Osteoblast (primary cell): ENCODE measurements around the gene KIF17. TPM values are rescaled to one million over a fixed set of nuclear protein-coding genes. Genes with fewer than 3 reads are reported as not detected.
A peak's percentile ranks its signal among the peaks of the same experiment; 100 is the strongest.

Source experiments
- DNase-seq: peaks from one replicate; pipeline ENCODE4 v3.0.0; 2011; ENCODE audit warnings: low spot score, mixed read lengths; ENCODE audit not compliant: insufficient read length; ENCODE audit errors: missing footprints
- H2AFZ ChIP-seq: 2 replicates; pipeline ENCODE4 v1.6.0; 2011; ENCODE audit warnings: mild to moderate bottlenecking, low read length
- H3K27ac ChIP-seq: 2 replicates; pipeline ENCODE4 v1.5.1; 2011; ENCODE audit warnings: mild to moderate bottlenecking, low read depth, low read length, moderate library complexity
- H3K27me3 ChIP-seq: 2 replicates; pipeline ENCODE4 v1.6.0; 2012; ENCODE audit warnings: mild to moderate bottlenecking, control low read depth, inconsistent platforms, low read length, moderate library complexity; ENCODE audit not compliant: insufficient read depth
- H3K36me3 ChIP-seq: 2 replicates; pipeline ENCODE4 v1.5.1; 2011; ENCODE audit warnings: mild to moderate bottlenecking, low read length, control low read depth, moderate library complexity; ENCODE audit not compliant: insufficient read depth
- H3K4me1 ChIP-seq: 2 replicates; pipeline ENCODE4 v1.5.1; 2011; ENCODE audit warnings: mild to moderate bottlenecking, low read length, control low read depth, moderate library complexity; ENCODE audit not compliant: insufficient read depth
- H3K4me2 ChIP-seq: 2 replicates; pipeline ENCODE4 v1.6.0; 2011; ENCODE audit warnings: mild to moderate bottlenecking, low read length; ENCODE audit not compliant: insufficient read depth
- H3K4me3 ChIP-seq: fragments of 200-600 bp; sonication (generic); 3 replicates; pipeline ENCODE4 v1.5.1; 2012; ENCODE audit warnings: mild to moderate bottlenecking, low read length, inconsistent platforms; ENCODE audit not compliant: insufficient read depth
- H3K79me2 ChIP-seq: 2 replicates; pipeline ENCODE4 v1.6.0; 2012; ENCODE audit warnings: mild to moderate bottlenecking, low read length, control low read depth, inconsistent platforms; ENCODE audit not compliant: insufficient read depth
- H3K9me3 ChIP-seq: 2 replicates; pipeline ENCODE4 v1.5.1; 2011; ENCODE audit warnings: low read depth, low read length, control low read depth
- H4K20me1 ChIP-seq: 2 replicates; pipeline ENCODE4 v1.6.0; 2012; ENCODE audit warnings: mild to moderate bottlenecking, low read length, control low read depth; ENCODE audit not compliant: insufficient read depth
- total RNA-seq: library from RNA; depleted of rRNA; stranded (reverse); fragments of >200 nt; gene quantifications from 2 replicates; pipeline ENCODE4 v1.2.3, GENCODE V29; 2012
- TF ChIP-seq, protein P1 (sequence below): IDR thresholded peaks from 2 replicates; pipeline ENCODE4 v1.5.1; 2011; ENCODE audit warnings: mild to moderate bottlenecking, low read depth, low read length, moderate library complexity; ENCODE audit errors: extremely low read depth

KIF17 gene
- total RNA-seq, 1 donor: 0.36 TPM

DNA sequence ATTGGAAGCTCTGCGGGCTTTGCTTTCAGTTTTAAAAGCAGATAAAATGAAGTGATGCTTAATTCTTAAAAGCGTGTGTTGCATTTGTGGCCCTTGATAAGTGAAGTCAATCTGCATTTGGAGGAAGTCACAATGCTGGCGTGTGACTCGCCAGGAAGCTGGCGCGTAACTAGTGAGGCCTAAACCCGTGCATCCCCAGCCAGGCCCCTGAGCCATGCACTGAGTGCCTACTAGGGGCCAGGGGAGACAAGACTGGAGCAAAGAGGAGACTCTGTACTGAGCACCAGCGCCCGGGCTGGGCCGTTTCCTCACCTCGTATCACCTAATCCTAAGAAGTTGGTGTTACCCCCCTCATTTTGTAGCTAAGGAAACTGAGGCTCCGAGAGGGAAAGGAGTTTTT, 52.1 kb downstream of the KIF17 start:
- H4K20me1 ChIP-seq: no peaks in the 10 kb centered on the region
- DNase-seq: no peak

DNA sequence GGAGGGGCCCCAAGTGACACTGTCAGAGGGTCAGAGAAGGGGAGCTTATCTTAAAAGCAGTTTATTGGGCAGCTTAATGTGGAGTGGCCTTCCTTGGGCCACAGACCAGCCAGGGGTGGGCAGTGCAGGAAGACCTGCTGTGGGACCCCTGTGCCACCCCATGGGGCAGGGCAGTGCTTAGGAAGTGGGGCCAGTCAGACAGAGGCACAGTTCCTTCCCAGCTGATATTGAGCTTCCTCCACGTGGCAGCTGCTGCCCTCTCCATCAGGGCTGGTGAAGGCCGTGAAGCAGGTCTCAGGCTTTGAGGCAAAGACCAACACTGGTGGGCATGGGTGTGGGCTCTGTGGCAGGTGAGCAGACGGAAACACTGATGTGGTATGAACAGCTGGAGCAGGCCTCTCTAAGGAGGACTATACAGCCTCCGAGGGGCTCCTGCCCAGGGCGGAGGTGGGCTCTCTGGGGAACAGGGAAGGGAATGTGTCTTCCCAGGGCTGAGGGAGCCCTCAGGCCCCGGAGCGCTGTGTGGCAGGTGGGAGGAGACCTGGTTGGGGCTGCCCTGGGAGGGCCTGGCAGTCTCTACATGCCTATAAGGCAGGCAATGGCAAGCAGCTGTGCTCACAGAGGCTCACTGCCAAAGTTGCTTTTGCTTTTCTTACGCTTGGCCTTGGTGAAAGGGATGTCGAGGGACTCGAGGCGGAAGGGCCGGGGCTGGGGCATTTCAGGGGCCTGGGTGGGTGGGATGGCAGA, 53.7 kb downstream of the KIF17 start:
- H3K9me3 ChIP-seq: no peaks in the 10 kb centered on the region
- DNase-seq: peak; percentile 52
- peaks cover 1% of the 10 kb centered on the region for H3K36me3 ChIP-seq
- peaks cover 14% of the 10 kb centered on the region for H3K4me1 ChIP-seq
- no peaks in the 10 kb centered on the region for H3K27me3 ChIP-seq
- H3K27ac ChIP-seq: no peak overlapping the region
- H3K4me2 ChIP-seq: no peak overlapping the region
- H3K79me2 ChIP-seq: peaks cover 22% of the 10 kb centered on the region
- peaks cover 6% of the 10 kb centered on the region for H4K20me1 ChIP-seq
- TF ChIP-seq, protein P1, sequence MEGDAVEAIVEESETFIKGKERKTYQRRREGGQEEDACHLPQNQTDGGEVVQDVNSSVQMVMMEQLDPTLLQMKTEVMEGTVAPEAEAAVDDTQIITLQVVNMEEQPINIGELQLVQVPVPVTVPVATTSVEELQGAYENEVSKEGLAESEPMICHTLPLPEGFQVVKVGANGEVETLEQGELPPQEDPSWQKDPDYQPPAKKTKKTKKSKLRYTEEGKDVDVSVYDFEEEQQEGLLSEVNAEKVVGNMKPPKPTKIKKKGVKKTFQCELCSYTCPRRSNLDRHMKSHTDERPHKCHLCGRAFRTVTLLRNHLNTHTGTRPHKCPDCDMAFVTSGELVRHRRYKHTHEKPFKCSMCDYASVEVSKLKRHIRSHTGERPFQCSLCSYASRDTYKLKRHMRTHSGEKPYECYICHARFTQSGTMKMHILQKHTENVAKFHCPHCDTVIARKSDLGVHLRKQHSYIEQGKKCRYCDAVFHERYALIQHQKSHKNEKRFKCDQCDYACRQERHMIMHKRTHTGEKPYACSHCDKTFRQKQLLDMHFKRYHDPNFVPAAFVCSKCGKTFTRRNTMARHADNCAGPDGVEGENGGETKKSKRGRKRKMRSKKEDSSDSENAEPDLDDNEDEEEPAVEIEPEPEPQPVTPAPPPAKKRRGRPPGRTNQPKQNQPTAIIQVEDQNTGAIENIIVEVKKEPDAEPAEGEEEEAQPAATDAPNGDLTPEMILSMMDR: no peak
- no peak overlapping the region for H2AFZ ChIP-seq
- H3K4me3 ChIP-seq: no peak overlapping the region

More for the DNA sequence above, 52.1 kb downstream of the KIF17 start:
- Histone ChIP-seq H3K27ac (no peak overlapping the region), H3K4me1 (peaks cover 5% of the 10 kb centered on the region), H3K4me2 (no peak overlapping the region), H3K36me3 (no peaks in the 10 kb centered on the region), H3K4me3 (no peak overlapping the region), H3K27me3 (no peaks in the 10 kb centered on the region), H2AFZ (no peak overlapping the region), H3K9me3 (no peaks in the 10 kb centered on the region), H3K79me2 (peaks cover 6% of the 10 kb centered on the region)
- TF ChIP-seq, protein P1: no peak

DNA sequence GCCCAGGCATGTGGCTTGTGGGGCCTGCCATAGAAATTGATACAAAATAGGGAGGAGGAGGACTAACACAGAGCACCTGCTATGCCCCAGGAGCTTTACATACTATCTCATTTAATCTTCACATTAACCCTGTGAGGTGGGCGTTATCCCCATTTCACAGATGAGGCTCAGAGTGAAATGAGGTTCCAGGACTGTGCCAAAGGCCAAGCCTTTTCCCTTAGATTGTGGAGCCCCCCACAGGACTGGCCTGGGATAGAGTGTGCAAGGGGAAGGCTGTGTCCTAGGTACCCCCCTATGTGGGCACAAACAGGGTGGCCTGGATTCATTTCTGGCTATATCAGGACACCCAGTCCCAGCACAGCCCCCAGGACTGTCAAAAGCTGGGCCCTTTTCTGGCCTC, 54.4 kb downstream of the KIF17 start:
- Histone ChIP-seq H4K20me1 (peaks cover 6% of the 10 kb centered on the region), H3K4me3 (no peak overlapping the region), H3K4me1 (peaks cover 14% of the 10 kb centered on the region), H2AFZ (no peak overlapping the region), H3K27me3 (no peaks in the 10 kb centered on the region), H3K79me2 (peaks cover 29% of the 10 kb centered on the region), H3K9me3 (no peaks in the 10 kb centered on the region), H3K36me3 (peaks cover 9% of the 10 kb centered on the region), H3K4me2 (no peak overlapping the region), H3K27ac (no peak overlapping the region)
- TF ChIP-seq, protein P1: no peak
- DNase-seq: peak; percentile 78

DNA sequence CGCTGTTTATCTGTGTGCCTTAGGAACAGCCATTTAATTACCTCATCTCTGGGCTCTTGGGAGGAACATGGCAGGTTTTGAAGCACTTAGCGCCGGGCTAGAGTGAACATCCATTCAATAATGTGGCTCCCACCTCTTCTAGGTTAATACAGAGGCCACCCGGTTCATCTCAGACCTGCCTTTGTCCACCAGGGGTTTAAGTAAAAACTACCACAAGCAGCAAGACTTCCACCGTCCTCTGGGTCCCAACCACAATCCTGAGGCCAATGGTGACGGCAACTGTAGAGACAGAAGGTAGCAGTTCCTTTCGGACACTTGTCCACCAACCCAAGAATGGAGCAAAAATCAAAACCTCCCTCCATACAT, 55.7 kb downstream of the KIF17 start:
- TF ChIP-seq, protein P1: no peak
- peak overlapping the region; percentile 74 for H3K27ac ChIP-seq
- peak overlapping the region; percentile 96 for H2AFZ ChIP-seq
- peaks cover 6% of the 10 kb centered on the region for H4K20me1 ChIP-seq
- no peaks in the 10 kb centered on the region for H3K27me3 ChIP-seq
- H3K36me3 ChIP-seq: peaks cover 16% of the 10 kb centered on the region
- peaks cover 42% of the 10 kb centered on the region for H3K79me2 ChIP-seq
- H3K4me1 ChIP-seq: peaks cover 14% of the 10 kb centered on the region
- DNase-seq: peak; percentile 62
- peak overlapping the region; percentile 98 for H3K4me3 ChIP-seq
- H3K4me2 ChIP-seq: peak overlapping the region; percentile 87
- H3K9me3 ChIP-seq: no peaks in the 10 kb centered on the region
